Stomach (tissue), 9 donors: ENCODE results near the gene SPRR3. TPM values are rescaled to one million over a fixed set of nuclear protein-coding genes. Genes with fewer than 3 reads are reported as not detected.

Experiments used
- DNase-seq, 2 donors: peaks; one replicate each; pipeline versions ENCODE4 v3.0.0 to v3.0.0-alpha.2; 2013 to 2019
- H3K27ac ChIP-seq, 5 donors: fragments of 200-600 bp in 4 of 5; sonication (generic) in 4 of 5; one replicate each; pipeline ENCODE4 v1.5.1; 2013 to 2019; ENCODE audit warnings: mild to moderate bottlenecking in 1 of 5, moderate library complexity in 1 of 5
- H3K27me3 ChIP-seq, 3 donors: fragments of 200-600 bp; sonication (generic); one replicate each; pipeline ENCODE4 v1.5.1; 2017 to 2019; ENCODE audit warnings: mixed run types in 1 of 3
- H3K36me3 ChIP-seq, 4 donors: fragments of 200-600 bp; sonication (generic); 1 replicate in 3 of 4; 2 replicates in 1 of 4; pipeline ENCODE4 v1.5.1; 2016 to 2019
- H3K4me1 ChIP-seq, 4 donors: fragments of 200-600 bp; sonication (generic); one replicate each; pipeline ENCODE4 v1.5.1; 2016 to 2019
- H3K4me3 ChIP-seq, 4 donors: fragments of 200-600 bp; sonication (generic) in 3 of 4; one replicate each; pipeline ENCODE4 v1.5.1; 2016 to 2019; ENCODE audit warnings: mild to moderate bottlenecking in 1 of 4
- H3K9me3 ChIP-seq, 4 donors: fragments of 200-600 bp; sonication (generic); one replicate each; pipeline ENCODE4 v1.5.1; 2016 to 2019
- CTCF ChIP-seq, 7 experiments: fragments of 450-650 bp in 4 of 7; fragments of 200-600 bp in 3 of 7; sonication (generic) in 3 of 7; IDR thresholded peaks; one replicate each; pipeline ENCODE4 v1.5.1; 2016 to 2019; ENCODE audit warnings: antibody characterized with exemption in 7 of 7, control low read depth in 2 of 7, mild to moderate bottlenecking in 1 of 7
- EP300 ChIP-seq: sonication (generic); formaldehyde crosslinking; IDR thresholded peaks from one replicate; pipeline ENCODE4 v1.6.1; 2017; ENCODE audit warnings: antibody characterized with exemption
- POLR2A ChIP-seq, 4 donors: fragments of 450-650 bp; IDR thresholded peaks; one replicate each; pipeline ENCODE4 v1.6.1; 2016; ENCODE audit warnings: antibody characterized with exemption in 4 of 4, control low read depth in 2 of 4, mild to moderate bottlenecking in 1 of 4, moderate library complexity in 1 of 4
- POLR2AphosphoS5 ChIP-seq, 3 donors: sonication (generic); formaldehyde crosslinking; IDR thresholded peaks; one replicate each; pipeline ENCODE4 v1.6.1; 2016; ENCODE audit warnings: antibody characterized with exemption in 3 of 3
- WGBS, 5 donors: extraction: QIAGEN DNeasy Blood & Tissue Kit in 3 of 5; methylation state at CpG; one replicate each; pipeline versions ENCODE4 v1.1.5 to v1.1.7; 2013 to 2018; 5-methylcytosine and 5-hydroxymethylcytosine counted together
- intact Hi-C: fragments of 100-400 bp; cut with DNase I; formaldehyde crosslinking; loops from one replicate; pipeline ENCODE4 v1.15.1; 2023; ENCODE audit warnings: low total_unique reads
- polyA plus RNA-seq, 3 donors: library from polyadenylated mRNA; stranded (reverse); fragments of 200-250 nt; gene quantifications; one replicate each; pipeline ENCODE4 v1.2.3, GENCODE V29; 2013
- total RNA-seq, 5 donors: library from RNA; depleted of rRNA; stranded (reverse); fragments of >200 nt; gene quantifications; one replicate each; pipeline versions ENCODE4 v1.1.0 to v1.2.3, GENCODE V29; 2014 to 2016
- donor health status: healthy with polysubstance abuse.
- donor health status: Bipolar disorder and iron deficiency.
- donor health status: healthy.

The SPRR3 gene
- total and polyA plus RNA-seq, 8 donors: 3.1 to 932 (median 12.8) TPM; not detected in 5

GRCh38 chr1:152962876-152963415 lies 38.6 kb upstream of the SPRR3 start:
- Histone ChIP-seq H3K36me3 (no peaks in the 10 kb centered on the region), H3K9me3 (no peaks in the 10 kb centered on the region), H3K4me3 (no peak overlapping the region), H3K27me3 (peaks cover 0 to 5% (median 0%) of the 10 kb centered on the region in 3 donors), H3K4me1 (no peaks in the 10 kb centered on the region), H3K27ac (no peak overlapping the region)
- TF ChIP-seq EP300 (no peak), CTCF (IDR thresholded peaks at IDR 0.05) (no peak), POLR2AphosphoS5 (IDR thresholded peaks at IDR 0.05) (no peak), POLR2A (IDR thresholded peaks at IDR 0.05) (no peak)
- 78 to 96% (median 83%) methylated on average over 2 of the region's 2 CpGs for WGBS, 5 donors
- intact Hi-C loops: no loop called here
- no peak for DNase-seq

- Histone ChIP-seq H3K4me1 (no peaks in the 10 kb centered on the region), H3K27ac (no peak overlapping the region), H3K4me3 (no peak overlapping the region), H3K36me3 (no peaks in the 10 kb centered on the region), H3K27me3 (peaks cover 0 to 5% (median 0%) of the 10 kb centered on the region in 3 donors), H3K9me3 (no peaks in the 10 kb centered on the region)
- intact Hi-C loops: no loop called here
- TF ChIP-seq POLR2AphosphoS5 (IDR thresholded peaks at IDR 0.05) (no peak), POLR2A (IDR thresholded peaks at IDR 0.05) (no peak), EP300 (no peak), CTCF (IDR thresholded peaks at IDR 0.05) (no peak)
- 64 to 86% (median 77%) methylated on average over 1 of the region's 1 CpG for WGBS, 5 donors
- DNase-seq: no peak
These were observed 37.0 kb upstream of the SPRR3 start for GRCh38 chr1:152964536-152964935.

GRCh38 chr1:152965853-152966252 lies 35.7 kb upstream of the SPRR3 start:
- Histone ChIP-seq H3K27ac (no peak overlapping the region), H3K36me3 (no peaks in the 10 kb centered on the region), H3K9me3 (no peaks in the 10 kb centered on the region), H3K4me3 (no peak overlapping the region), H3K27me3 (peaks cover 0 to 3% (median 0%) of the 10 kb centered on the region in 3 donors), H3K4me1 (no peaks in the 10 kb centered on the region)
- 74 to 89% (median 83%) methylated on average over 4 of the region's 4 CpGs for WGBS, 5 donors
- intact Hi-C loops: no loop called here
- no peak for DNase-seq
- TF ChIP-seq POLR2A (IDR thresholded peaks at IDR 0.05) (no peak), CTCF (IDR thresholded peaks at IDR 0.05) (no peak), POLR2AphosphoS5 (IDR thresholded peaks at IDR 0.05) (no peak), EP300 (no peak)

GRCh38 chr1:152967201-152967600 lies 34.3 kb upstream of the SPRR3 start:
- Histone ChIP-seq H3K4me1 (no peaks in the 10 kb centered on the region), H3K4me3 (no peak overlapping the region), H3K36me3 (no peaks in the 10 kb centered on the region), H3K27me3 (peaks cover 0 to 3% (median 0%) of the 10 kb centered on the region in 3 donors), H3K9me3 (no peaks in the 10 kb centered on the region), H3K27ac (peak overlapping the region in 1 of 5 donors; percentile 60)
- TF ChIP-seq POLR2A (IDR thresholded peaks at IDR 0.05) (no peak), POLR2AphosphoS5 (IDR thresholded peaks at IDR 0.05) (peak in 1 of 3 donors; percentile 3)
- intact Hi-C loops: no loop called here
- 23 to 53% (median 28%) methylated on average over 7 of the region's 7 CpGs for WGBS, 5 donors
- DNase-seq: peak; percentile 50 to 82

GRCh38 chr1:152968248-152968647 lies 33.3 kb upstream of the SPRR3 start:
- 49 to 63% (median 55%) methylated on average over 2 of the region's 2 CpGs for WGBS, 5 donors

More at GRCh38 chr1:152968248-152968647, 33.3 kb upstream of the SPRR3 start:
- Histone ChIP-seq H3K9me3 (no peaks in the 10 kb centered on the region), H3K4me3 (no peak overlapping the region), H3K36me3 (no peaks in the 10 kb centered on the region), H3K27ac (no peak overlapping the region), H3K4me1 (no peaks in the 10 kb centered on the region), H3K27me3 (peaks cover 0 to 3% (median 0%) of the 10 kb centered on the region in 3 donors)
- DNase-seq: peak in 1 of 2 donors; percentile 46
- intact Hi-C loops: no loop called here
- TF ChIP-seq POLR2A (IDR thresholded peaks at IDR 0.05): no peak
- TF ChIP-seq CTCF (IDR thresholded peaks at IDR 0.05): no peak
- no peak for TF ChIP-seq EP300
- no peak for TF ChIP-seq POLR2AphosphoS5 (IDR thresholded peaks at IDR 0.05)
